Measurements from ENCODE around the gene KIF1C. TPM values are rescaled to one million over a fixed set of nuclear protein-coding genes. Genes with fewer than 3 reads are reported as not detected.

The KIF1C gene
- total RNA-seq, 1 donor from 2014 or later, result 46.9 TPM

GRCh38 chr17:4956493-4957061 lies 41.2 kb upstream of the KIF1C start:
- DNase-seq (ENCODE audit: extremely low spot score in 2 of 2), result no peak
- Histone ChIP-seq H3K27ac (no peak overlapping the region), H3K36me3 (peaks cover 0 to 20% of the 10 kb centered on the region in 2 donors), H3K4me1 (peaks cover 5% of the 10 kb centered on the region), H3K9me3 (no peaks in the 10 kb centered on the region), H3K27me3 (no peaks in the 10 kb centered on the region), H3K4me3 (no peak overlapping the region)
- intact Hi-C loops (cut with DNase I), result no loop called here
- TF ChIP-seq POLR2A (IDR thresholded peaks at IDR 0.05) (no peak), POLR2AphosphoS5 (IDR thresholded peaks at IDR 0.05; ENCODE audit: insufficient read depth in 1 of 2, low read depth in 1 of 2) (no peak), CTCF (IDR thresholded peaks at IDR 0.05) (no peak)

DNA sequence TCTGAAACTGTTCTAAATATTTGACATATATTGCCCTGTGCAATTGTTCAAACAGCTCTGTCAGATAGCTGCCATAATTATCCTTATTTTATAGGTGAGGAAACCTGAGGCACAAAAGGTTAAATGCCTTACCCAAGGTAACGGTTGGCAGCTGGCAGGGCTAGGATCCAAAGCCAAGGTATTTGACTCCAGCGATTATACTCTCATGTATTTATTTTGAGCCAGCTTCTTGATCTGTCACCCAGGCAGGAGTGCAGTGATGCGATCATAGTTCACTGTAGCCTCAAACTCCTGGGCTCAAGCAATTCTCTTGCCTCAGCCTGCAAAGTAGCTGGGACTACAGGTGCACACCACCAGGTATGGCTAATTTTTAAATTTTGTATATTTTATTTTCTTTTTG lies 39.6 kb upstream of the KIF1C start:
- H3K27me3 ChIP-seq, result no peaks in the 10 kb centered on the region
- H3K36me3 ChIP-seq, result peaks cover 0 to 20% of the 10 kb centered on the region in 2 donors
- no peak overlapping the region for H3K27ac ChIP-seq
- no peak for TF ChIP-seq CTCF (IDR thresholded peaks at IDR 0.05)
- no peak for TF ChIP-seq POLR2A (IDR thresholded peaks at IDR 0.05)
- no peak for TF ChIP-seq POLR2AphosphoS5 (IDR thresholded peaks at IDR 0.05; ENCODE audit: insufficient read depth in 1 of 2, low read depth in 1 of 2)
- H3K4me3 ChIP-seq, result no peak overlapping the region
- intact Hi-C loops (cut with DNase I), result no loop called here
- DNase-seq (ENCODE audit: extremely low spot score in 2 of 2), result no peak
- H3K4me1 ChIP-seq, result peaks cover 5% of the 10 kb centered on the region
- H3K9me3 ChIP-seq, result no peaks in the 10 kb centered on the region

DNA sequence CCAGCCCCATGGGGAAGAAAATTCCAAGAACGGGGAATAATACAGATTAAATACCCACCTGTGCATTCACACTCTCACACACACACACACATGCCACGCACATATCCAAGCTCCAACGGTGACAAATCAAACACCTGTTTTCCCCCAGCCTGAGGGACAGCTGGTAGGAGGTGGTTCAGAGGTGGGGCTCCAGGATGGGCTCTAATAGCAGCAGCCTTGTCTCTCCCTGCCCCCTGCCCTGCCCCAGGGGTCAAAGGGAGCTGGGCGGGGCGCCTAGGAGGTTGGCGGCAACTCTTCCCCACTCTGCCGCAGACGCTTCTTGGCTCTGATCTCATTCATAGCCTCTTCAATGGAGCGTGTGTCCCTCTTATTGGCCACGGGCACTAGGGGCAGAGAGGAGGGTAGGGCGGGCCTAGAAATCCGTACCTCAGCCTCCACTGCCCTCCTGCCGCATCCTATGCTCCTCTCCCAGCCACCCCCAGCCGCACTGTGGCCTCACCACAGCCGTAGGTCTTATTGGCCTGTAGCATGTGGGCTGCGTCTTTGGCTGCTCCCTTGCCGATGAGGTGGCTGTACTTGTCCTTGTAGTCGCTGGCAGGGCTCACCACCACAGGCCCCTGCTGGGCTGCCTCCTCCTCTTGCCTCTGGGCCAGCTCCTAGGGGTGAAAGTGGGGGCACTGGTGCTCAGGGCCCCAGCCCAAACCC lies 38.3 kb upstream of the KIF1C start:
- Histone ChIP-seq H3K36me3 (peaks cover 0 to 20% of the 10 kb centered on the region in 2 donors), H3K27ac (no peak overlapping the region), H3K4me3 (no peak overlapping the region), H3K9me3 (no peaks in the 10 kb centered on the region), H3K4me1 (no peaks in the 10 kb centered on the region), H3K27me3 (no peaks in the 10 kb centered on the region)
- TF ChIP-seq POLR2A (IDR thresholded peaks at IDR 0.05), result no peak
- no peak for TF ChIP-seq CTCF (IDR thresholded peaks at IDR 0.05)
- no peak for TF ChIP-seq POLR2AphosphoS5 (IDR thresholded peaks at IDR 0.05; ENCODE audit: insufficient read depth in 1 of 2, low read depth in 1 of 2)
- no peak for DNase-seq (ENCODE audit: extremely low spot score in 2 of 2)
- intact Hi-C loops (cut with DNase I), result no loop called here

- intact Hi-C loops (cut with DNase I), result no loop called here
- no peaks in the 10 kb centered on the region for H3K9me3 ChIP-seq
- peaks cover 7% of the 10 kb centered on the region for H3K4me1 ChIP-seq
- H3K27ac ChIP-seq, result no peak overlapping the region
- no peak overlapping the region for H3K4me3 ChIP-seq
- DNase-seq (ENCODE audit: extremely low spot score in 2 of 2), result no peak
- peaks cover 0 to 20% of the 10 kb centered on the region in 2 donors for H3K36me3 ChIP-seq
- H3K27me3 ChIP-seq, result no peaks in the 10 kb centered on the region
- TF ChIP-seq POLR2A (IDR thresholded peaks at IDR 0.05) (no peak), POLR2AphosphoS5 (IDR thresholded peaks at IDR 0.05; ENCODE audit: insufficient read depth in 1 of 2, low read depth in 1 of 2) (no peak), CTCF (IDR thresholded peaks at IDR 0.05) (no peak)
Measured at GRCh38 chr17:4960279-4960922, 37.3 kb upstream of the KIF1C start.
